BE2C (cell line): Measurements from ENCODE around the gene SEC14L5.

Experiments
- DNase-seq: peaks from one replicate; pipeline ENCODE4 v3.0.0-alpha.2; 2020
- H3K27me3 ChIP-seq: fragments of 250-450 bp; sonication (Bioruptor Pico); 2 replicates; pipeline ENCODE4 v1.5.1; 2020; ENCODE audit warnings: mild to moderate bottlenecking
- H3K36me3 ChIP-seq: fragments of 250-450 bp; sonication (Bioruptor Pico); 2 replicates; pipeline ENCODE4 v1.5.1; 2020; ENCODE audit warnings: mild to moderate bottlenecking
- H3K4me1 ChIP-seq: fragments of 250-450 bp; sonication (Bioruptor Pico); 2 replicates; pipeline ENCODE4 v1.5.1; 2020
- H3K4me3 ChIP-seq: 2 replicates; pipeline ENCODE4 v1.5.1; 2011; ENCODE audit warnings: low read depth, low read length
- H3K9me3 ChIP-seq: fragments of 250-450 bp; sonication (Bioruptor Pico); 2 replicates; pipeline ENCODE4 v1.5.1; 2020
- CTCF ChIP-seq: IDR thresholded peaks from 2 replicates; pipeline ENCODE4 v1.5.1; 2012; ENCODE audit warnings: mild to moderate bottlenecking, low read depth, low read length

Gene SEC14L5

GRCh38 chr16:4989391-4990006, 31.4 kb downstream of the SEC14L5 start:
- no peak for TF ChIP-seq CTCF
- H3K4me3 ChIP-seq, result no peak overlapping the region
- no peaks in the 10 kb centered on the region for H3K9me3 ChIP-seq
- H3K4me1 ChIP-seq, result no peaks in the 10 kb centered on the region
- no peaks in the 10 kb centered on the region for H3K36me3 ChIP-seq
- DNase-seq, result no peak
- peaks cover 30% of the 10 kb centered on the region for H3K27me3 ChIP-seq

- Histone ChIP-seq H3K36me3 (no peaks in the 10 kb centered on the region), H3K4me1 (no peaks in the 10 kb centered on the region), H3K27me3 (peaks cover 30% of the 10 kb centered on the region), H3K4me3 (no peak overlapping the region), H3K9me3 (no peaks in the 10 kb centered on the region)
- no peak for DNase-seq
- no peak for TF ChIP-seq CTCF
Measured at GRCh38 chr16:4990415-4990814, 32.3 kb downstream of the SEC14L5 start.

DNA sequence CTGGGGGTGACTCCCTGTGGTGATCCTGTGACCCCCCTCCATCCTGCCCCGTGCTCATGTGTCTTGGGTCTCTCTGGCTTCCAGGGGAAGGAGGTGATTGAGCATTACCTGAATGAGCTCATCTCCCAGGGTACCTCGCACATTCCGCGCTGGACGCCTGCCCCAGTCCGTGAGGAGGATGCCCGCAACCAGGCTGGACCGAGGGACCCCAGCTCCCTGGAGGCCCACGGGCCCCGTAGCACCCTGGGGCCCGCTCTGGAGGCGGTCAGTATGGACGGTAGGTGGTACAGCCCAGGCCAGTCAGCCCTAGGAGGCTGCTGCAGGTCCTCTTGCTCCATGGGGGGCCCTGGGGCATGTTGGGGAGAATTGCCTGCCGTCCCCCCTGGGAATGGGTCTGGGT, 33.6 kb downstream of the SEC14L5 start:
- H3K27me3 ChIP-seq, result peaks cover 24% of the 10 kb centered on the region
- no peak for DNase-seq
- no peak for TF ChIP-seq CTCF
- H3K9me3 ChIP-seq, result no peaks in the 10 kb centered on the region
- no peaks in the 10 kb centered on the region for H3K4me1 ChIP-seq
- H3K36me3 ChIP-seq, result no peaks in the 10 kb centered on the region
- H3K4me3 ChIP-seq, result no peak overlapping the region

- TF ChIP-seq CTCF, result no peak
- Histone ChIP-seq H3K4me1 (no peaks in the 10 kb centered on the region), H3K4me3 (no peak overlapping the region), H3K27me3 (peaks cover 13% of the 10 kb centered on the region), H3K9me3 (no peaks in the 10 kb centered on the region), H3K36me3 (no peaks in the 10 kb centered on the region)
- no peak for DNase-seq
Measured at GRCh38 chr16:4994719-4995434, 36.7 kb downstream of the SEC14L5 start.

GRCh38 chr16:5000573-5001001, 42.5 kb downstream of the SEC14L5 start:
- Histone ChIP-seq H3K9me3 (no peaks in the 10 kb centered on the region), H3K4me3 (no peak overlapping the region), H3K27me3 (peaks cover 9% of the 10 kb centered on the region; the same call in 1 of the 2 replicates), H3K36me3 (no peaks in the 10 kb centered on the region), H3K4me1 (no peaks in the 10 kb centered on the region)
- DNase-seq, result no peak
- no peak for TF ChIP-seq CTCF

DNA sequence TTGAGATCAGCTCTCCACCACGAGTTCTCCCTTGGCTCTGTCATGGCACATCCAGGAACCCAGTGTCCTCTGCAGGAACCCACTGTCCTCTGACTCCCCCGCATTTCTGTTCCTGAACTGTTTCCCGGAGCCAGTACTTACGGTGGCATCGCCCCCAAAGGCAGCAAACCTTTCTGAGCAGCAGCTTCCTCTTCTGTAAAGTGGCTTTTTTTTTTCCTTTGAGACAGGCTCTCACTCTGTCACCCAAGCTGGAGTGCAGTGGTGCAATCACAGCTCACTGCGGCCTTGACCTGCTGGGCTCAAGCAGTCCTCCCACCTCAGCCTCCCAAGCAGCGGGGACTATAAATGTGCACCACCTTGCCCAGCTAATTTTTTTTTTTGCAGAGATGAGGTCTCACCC, 43.4 kb downstream of the SEC14L5 start:
- H3K36me3 ChIP-seq, result no peaks in the 10 kb centered on the region
- DNase-seq, result no peak
- peaks cover 9% of the 10 kb centered on the region for H3K27me3 ChIP-seq
- TF ChIP-seq CTCF, result no peak
- H3K4me1 ChIP-seq, result no peaks in the 10 kb centered on the region
- no peak overlapping the region for H3K4me3 ChIP-seq
- H3K9me3 ChIP-seq, result no peaks in the 10 kb centered on the region
